ENCODE results near the gene INPP4B. TPM values are rescaled to one million over a fixed set of nuclear protein-coding genes. Genes with fewer than 3 reads are reported as not detected.
A peak's percentile ranks its signal among the peaks of the same experiment; 100 is the strongest.
"Not testable (repeated sequence)": the region's sequence is repeated elsewhere in the genome, so short reads cannot be mapped to it uniquely, and the experiment has no call there.

The INPP4B gene
- total RNA-seq, 2 experiments from 2014 or later: 63.9 to 64.9 TPM

DNA sequence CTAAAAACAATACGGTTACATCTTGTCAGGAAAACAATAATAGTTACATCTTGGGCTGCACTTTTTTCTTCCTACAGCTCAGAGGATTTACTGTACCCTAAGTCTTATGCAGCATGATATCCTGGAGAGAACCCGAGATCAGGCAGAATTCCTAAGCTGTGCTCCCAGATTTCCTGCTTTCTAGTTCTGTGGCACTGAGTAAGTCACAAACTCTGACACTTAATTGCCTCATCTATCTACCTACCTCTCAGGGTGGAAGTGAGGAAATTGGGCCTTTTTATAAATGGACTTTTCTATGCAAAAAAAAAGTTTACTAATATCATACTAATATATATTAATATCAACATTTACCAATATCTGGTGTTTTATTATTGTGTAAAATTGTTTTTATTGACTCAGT is 438.5 kb downstream of the INPP4B start:
- H3K4me3 Mint-ChIP-seq: peak overlapping the region; percentile 92
- peaks cover 10% of the 10 kb centered on the region for H3K36me3 Mint-ChIP-seq
- ChIA-PET CTCF (interaction anchor here (0.9 to 3.2 kb wide), 16 partner anchors 9 to 312 kb away, joined by 3 to 32 read pairs (median 4); no protein-coding TSS in a partner anchor), POLR2A (interaction anchor here (0.9 to 11.8 kb wide), 19 partner anchors 9 to 289 kb away, joined by 3 to 116 read pairs (median 9); no protein-coding TSS in a partner anchor)
- peak overlapping the region; percentile 97 for H3K27ac Mint-ChIP-seq
- peaks cover 54% of the 10 kb centered on the region for H3K4me1 Mint-ChIP-seq (ENCODE audit: low read depth)
- no peak for DNase-seq
- no peaks in the 10 kb centered on the region for H3K9me3 Mint-ChIP-seq
- intact Hi-C loops (cut with micrococcal nuclease): loop anchor here (1.0 to 5.0 kb wide), 4 partner anchors 9 to 433 kb away; no protein-coding TSS in a partner anchor
- H3K27me3 Mint-ChIP-seq: no peaks in the 10 kb centered on the region

- ChIA-PET CTCF (interaction anchor here (0.7 to 3.2 kb wide), 20 partner anchors 10 to 313 kb away, joined by 3 to 32 read pairs (median 4); no protein-coding TSS in a partner anchor), POLR2A (interaction anchor here (0.7 to 11.8 kb wide), 21 partner anchors 8 to 290 kb away, joined by 3 to 116 read pairs (median 9); no protein-coding TSS in a partner anchor)
- H3K27me3 Mint-ChIP-seq: no peaks in the 10 kb centered on the region
- H3K36me3 Mint-ChIP-seq: peaks cover 16% of the 10 kb centered on the region
- no peaks in the 10 kb centered on the region for H3K9me3 Mint-ChIP-seq
- peaks cover 50% of the 10 kb centered on the region for H3K4me1 Mint-ChIP-seq (ENCODE audit: low read depth)
- intact Hi-C loops (cut with micrococcal nuclease): loop anchor here (1.0 to 5.0 kb wide), 4 partner anchors 9 to 433 kb away; no protein-coding TSS in a partner anchor
- H3K4me3 Mint-ChIP-seq: peak overlapping the region; percentile 92
- peak; percentile 68 for DNase-seq
- H3K27ac Mint-ChIP-seq: peak overlapping the region; percentile 97
These were observed 439.1 kb downstream of the INPP4B start for GRCh38 chr4:142406917-142407501.

DNA sequence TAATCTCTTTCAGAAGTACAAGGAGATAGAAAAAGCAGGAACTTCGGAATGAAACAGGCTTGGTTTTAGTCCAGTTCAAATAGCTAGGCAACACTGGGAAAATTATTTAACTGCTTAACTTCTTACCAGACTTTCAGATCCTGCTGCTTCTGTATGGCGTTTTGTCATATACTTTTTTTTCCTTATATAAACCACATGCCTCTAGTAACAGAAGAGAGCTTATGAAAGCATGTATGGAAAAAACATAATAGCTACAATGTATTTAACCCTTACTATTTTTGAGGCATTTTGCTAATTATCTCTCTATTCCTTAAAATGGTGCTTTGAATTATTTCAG is 439.6 kb downstream of the INPP4B start:
- Mint-ChIP-seq H3K4me1 (ENCODE audit: low read depth) (peaks cover 46% of the 10 kb centered on the region), H3K27me3 (no peaks in the 10 kb centered on the region), H3K27ac (peak overlapping the region; percentile 97), H3K36me3 (peaks cover 20% of the 10 kb centered on the region), H3K9me3 (no peaks in the 10 kb centered on the region), H3K4me3 (peak overlapping the region; percentile 92)
- intact Hi-C loops (cut with micrococcal nuclease): loop anchor here (5.0 kb wide), 1 partner anchor 279 kb away; no protein-coding TSS in a partner anchor
- POLR2A ChIA-PET: interaction anchor here (0.7 to 11.8 kb wide), 18 partner anchors 8 to 290 kb away, joined by 3 to 116 read pairs (median 14); no protein-coding TSS in a partner anchor
- CTCF ChIA-PET: interaction anchor here (0.7 to 3.2 kb wide), 18 partner anchors 10 to 168 kb away, joined by 3 to 32 read pairs (median 4); no protein-coding TSS in a partner anchor
- DNase-seq: no peak

- CTCF ChIA-PET: interaction anchor here (1.0 to 3.4 kb wide), 13 partner anchors 9 to 163 kb away, joined by 3 to 32 read pairs (median 7); no protein-coding TSS in a partner anchor
- H3K27ac Mint-ChIP-seq: peak overlapping the region; percentile 97
- no peaks in the 10 kb centered on the region for H3K9me3 Mint-ChIP-seq
- H3K36me3 Mint-ChIP-seq: peaks cover 24% of the 10 kb centered on the region
- intact Hi-C loops (cut with micrococcal nuclease): loop anchor here (1.0 to 5.0 kb wide), 6 partner anchors 10 to 307 kb away; no protein-coding TSS in a partner anchor
- DNase-seq: no peak
- peaks cover 40% of the 10 kb centered on the region for H3K4me1 Mint-ChIP-seq (ENCODE audit: low read depth)
- POLR2A ChIA-PET: interaction anchor here (0.6 to 11.8 kb wide), 20 partner anchors 7 to 308 kb away, joined by 3 to 116 read pairs (median 10); no protein-coding TSS in a partner anchor
- no peaks in the 10 kb centered on the region for H3K27me3 Mint-ChIP-seq
- H3K4me3 Mint-ChIP-seq: peak overlapping the region; percentile 92
These were observed 440.2 kb downstream of the INPP4B start for GRCh38 chr4:142405695-142406498.

GRCh38 chr4:142405021-142405694 is 440.9 kb downstream of the INPP4B start:
- peaks cover 40% of the 10 kb centered on the region for H3K4me1 Mint-ChIP-seq (ENCODE audit: low read depth)
- H3K27ac Mint-ChIP-seq: peak overlapping the region; percentile 97
- CTCF ChIA-PET: interaction anchor here (1.0 to 3.4 kb wide), 7 partner anchors 9 to 163 kb away, joined by 4 to 21 read pairs (median 9); no protein-coding TSS in a partner anchor
- DNase-seq: peak; percentile 77
- H3K9me3 Mint-ChIP-seq: no peaks in the 10 kb centered on the region
- no peaks in the 10 kb centered on the region for H3K27me3 Mint-ChIP-seq
- peaks cover 31% of the 10 kb centered on the region for H3K36me3 Mint-ChIP-seq
- POLR2A ChIA-PET: interaction anchor here (0.6 to 11.8 kb wide), 19 partner anchors 8 to 308 kb away, joined by 3 to 116 read pairs (median 11); no protein-coding TSS in a partner anchor
- peak overlapping the region; percentile 92 for H3K4me3 Mint-ChIP-seq
- intact Hi-C loops (cut with micrococcal nuclease): loop anchor here (1.0 to 5.0 kb wide), 6 partner anchors 9 to 308 kb away; no protein-coding TSS in a partner anchor

- H3K27ac Mint-ChIP-seq: peak overlapping the region; percentile 97
- peaks cover 37% of the 10 kb centered on the region for H3K36me3 Mint-ChIP-seq
- DNase-seq: peak; percentile 86
- ChIA-PET POLR2A (interaction anchor here (1.4 to 11.8 kb wide), 11 partner anchors 8 to 164 kb away, joined by 4 to 116 read pairs (median 41); no protein-coding TSS in a partner anchor), CTCF (interaction anchor here (1.3 to 3.4 kb wide), 6 partner anchors 12 to 164 kb away, joined by 3 to 21 read pairs (median 5); no protein-coding TSS in a partner anchor)
- no peaks in the 10 kb centered on the region for H3K9me3 Mint-ChIP-seq
- H3K4me1 Mint-ChIP-seq (ENCODE audit: low read depth): peaks cover 36% of the 10 kb centered on the region
- H3K27me3 Mint-ChIP-seq: no peaks in the 10 kb centered on the region
- H3K4me3 Mint-ChIP-seq: peak overlapping the region; percentile 92
- intact Hi-C loops (cut with micrococcal nuclease): loop anchor here (2.0 to 5.0 kb wide), 3 partner anchors 109 to 1108 kb away; partner anchors contain the start of gene SMARCA5
These were observed 441.9 kb downstream of the INPP4B start for GRCh38 chr4:142404191-142404611.

- ChIA-PET CTCF (interaction anchor here (1.2 to 3.4 kb wide), 7 partner anchors 14 to 165 kb away, joined by 3 to 21 read pairs (median 6); no protein-coding TSS in a partner anchor), POLR2A (interaction anchor here (0.6 to 11.8 kb wide), 10 partner anchors 11 to 166 kb away, joined by 3 to 116 read pairs (median 32); no protein-coding TSS in a partner anchor)
- peak; percentile 49 for DNase-seq
- no peaks in the 10 kb centered on the region for H3K27me3 Mint-ChIP-seq
- H3K36me3 Mint-ChIP-seq: peaks cover 41% of the 10 kb centered on the region
- peaks cover 33% of the 10 kb centered on the region for H3K4me1 Mint-ChIP-seq (ENCODE audit: low read depth)
- intact Hi-C loops (cut with micrococcal nuclease): loop anchor here (5.0 kb wide), 2 partner anchors 784 to 1109 kb away; partner anchors contain the start of gene SMARCA5
- no peaks in the 10 kb centered on the region for H3K9me3 Mint-ChIP-seq
- peak overlapping the region; percentile 93 for H3K4me3 Mint-ChIP-seq
- peak overlapping the region; percentile 90 for H3K27ac Mint-ChIP-seq
These were observed 443.2 kb downstream of the INPP4B start for GRCh38 chr4:142402900-142403299.

- Mint-ChIP-seq H3K4me3 (peak overlapping the region; percentile 93), H3K4me1 (ENCODE audit: low read depth) (peaks cover 31% of the 10 kb centered on the region), H3K36me3 (peaks cover 44% of the 10 kb centered on the region), H3K9me3 (no peaks in the 10 kb centered on the region), H3K27me3 (no peaks in the 10 kb centered on the region), H3K27ac (peak overlapping the region; percentile 90)
- POLR2A ChIA-PET: interaction anchor here (1.1 to 11.8 kb wide), 7 partner anchors 15 to 170 kb away, joined by 3 to 97 read pairs (median 6); no protein-coding TSS in a partner anchor
- intact Hi-C loops (cut with micrococcal nuclease): loop anchor here (5.0 kb wide), 2 partner anchors 785 to 1110 kb away; partner anchors contain the start of gene SMARCA5
- DNase-seq: no peak
- CTCF ChIA-PET: interaction anchor here (1.2 to 2.0 kb wide), 2 partner anchors 16 to 24 kb away, joined by 4 to 6 read pairs; no protein-coding TSS in a partner anchor
These were observed 443.9 kb downstream of the INPP4B start for GRCh38 chr4:142402156-142402555.

- Mint-ChIP-seq H3K4me3 (peak overlapping the region; percentile 74), H3K36me3 (peaks cover 72% of the 10 kb centered on the region), H3K4me1 (ENCODE audit: low read depth) (peaks cover 62% of the 10 kb centered on the region), H3K27ac (peak overlapping the region; percentile 90)
- ChIA-PET POLR2A (interaction anchor here (0.8 to 10.8 kb wide), 8 partner anchors 9 to 316 kb away, joined by 3 to 97 read pairs (median 6); no protein-coding TSS in a partner anchor), CTCF (interaction anchor here (0.9 to 3.3 kb wide), 6 partner anchors 9 to 169 kb away, joined by 3 to 9 read pairs (median 4); no protein-coding TSS in a partner anchor)
- H3K9me3 Mint-ChIP-seq, H3K27me3 Mint-ChIP-seq: not testable (repeated sequence)
- intact Hi-C loops (cut with micrococcal nuclease): loop anchor here (2.0 kb wide), 1 partner anchor 169 kb away; no protein-coding TSS in a partner anchor
- peak; percentile 46 for DNase-seq
These were observed 448.6 kb downstream of the INPP4B start for GRCh38 chr4:142397364-142397991.

DNA sequence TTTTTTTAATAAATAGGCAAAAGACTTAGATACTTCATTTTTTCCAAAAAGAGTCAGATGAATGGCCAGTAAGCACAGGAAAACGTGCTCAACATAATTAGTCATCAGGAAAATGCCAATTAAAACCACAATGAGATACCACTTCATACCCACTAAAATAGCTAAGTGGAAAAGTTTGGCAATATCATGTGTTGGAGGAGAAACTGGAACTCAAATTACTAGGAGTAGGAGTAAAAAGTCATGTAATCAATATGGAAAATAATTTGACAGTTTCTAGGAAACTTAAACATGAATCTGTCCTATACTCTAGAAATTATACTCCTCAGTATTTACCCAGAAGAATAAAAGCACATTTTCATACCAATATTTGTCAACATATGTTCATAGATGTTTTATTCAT is 449.8 kb downstream of the INPP4B start:
- ChIA-PET CTCF (interaction anchor here (0.6 to 3.3 kb wide), 4 partner anchors 10 to 171 kb away, joined by 3 to 9 read pairs (median 6); no protein-coding TSS in a partner anchor), POLR2A (interaction anchor here (0.7 to 2.8 kb wide), 7 partner anchors 9 to 21 kb away, joined by 3 to 41 read pairs (median 5); no protein-coding TSS in a partner anchor)
- Mint-ChIP-seq H3K9me3 (no peaks in the 10 kb centered on the region), H3K27me3 (no peaks in the 10 kb centered on the region), H3K27ac (peak overlapping the region; percentile 90), H3K36me3 (peaks cover 72% of the 10 kb centered on the region), H3K4me3 (peak overlapping the region; percentile 74), H3K4me1 (ENCODE audit: low read depth) (peaks cover 74% of the 10 kb centered on the region)
- intact Hi-C loops (cut with micrococcal nuclease): loop anchor here (1.0 to 2.0 kb wide), 4 partner anchors 9 to 171 kb away; no protein-coding TSS in a partner anchor
- no peak for DNase-seq
